GM21786 (cell line): ENCODE data around the gene FAHD2A.
"Not testable (repeated sequence)": the region's sequence is repeated elsewhere in the genome, so short reads cannot be mapped to it uniquely, and the experiment has no call there.

Source experiments
- ATAC-seq: cut with Tn5 transposase; IDR thresholded peaks from one replicate; pipeline ENCODE4 v1.9.1; 2021; ENCODE audit not compliant: unreplicated experiment

Gene FAHD2A

GRCh38 chr2:95389245-95390119 is 13.0 kb upstream of the FAHD2A start:
- ATAC-seq, result no peak

GRCh38 chr2:95390272-95390880 is 12.1 kb upstream of the FAHD2A start:
- ATAC-seq, result no peak

GRCh38 chr2:95390881-95391321 is 11.6 kb upstream of the FAHD2A start:
- ATAC-seq, result no peak

- no peak for ATAC-seq
These were observed 10.7 kb upstream of the FAHD2A start for GRCh38 chr2:95391641-95392310.

DNA sequence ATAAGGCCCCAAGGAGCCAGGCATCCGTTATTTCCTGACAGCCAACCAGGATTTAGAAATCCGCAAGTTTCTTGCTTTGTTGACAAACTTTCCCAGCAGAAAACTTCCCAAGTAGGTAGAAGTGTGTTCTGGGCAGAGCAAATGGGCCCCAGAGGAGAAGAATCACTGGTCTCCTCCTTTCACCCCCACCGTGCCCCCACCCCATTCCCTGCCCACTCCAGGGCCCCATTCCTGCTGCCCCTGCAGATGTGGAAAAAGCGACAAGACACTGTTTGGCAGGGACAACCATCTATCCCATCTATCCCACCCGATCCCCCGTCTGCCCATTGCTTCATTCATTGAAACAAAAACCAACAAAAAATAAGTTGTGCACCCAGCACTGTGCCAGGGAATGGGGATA is 10.2 kb upstream of the FAHD2A start:
- ATAC-seq, result no peak

DNA sequence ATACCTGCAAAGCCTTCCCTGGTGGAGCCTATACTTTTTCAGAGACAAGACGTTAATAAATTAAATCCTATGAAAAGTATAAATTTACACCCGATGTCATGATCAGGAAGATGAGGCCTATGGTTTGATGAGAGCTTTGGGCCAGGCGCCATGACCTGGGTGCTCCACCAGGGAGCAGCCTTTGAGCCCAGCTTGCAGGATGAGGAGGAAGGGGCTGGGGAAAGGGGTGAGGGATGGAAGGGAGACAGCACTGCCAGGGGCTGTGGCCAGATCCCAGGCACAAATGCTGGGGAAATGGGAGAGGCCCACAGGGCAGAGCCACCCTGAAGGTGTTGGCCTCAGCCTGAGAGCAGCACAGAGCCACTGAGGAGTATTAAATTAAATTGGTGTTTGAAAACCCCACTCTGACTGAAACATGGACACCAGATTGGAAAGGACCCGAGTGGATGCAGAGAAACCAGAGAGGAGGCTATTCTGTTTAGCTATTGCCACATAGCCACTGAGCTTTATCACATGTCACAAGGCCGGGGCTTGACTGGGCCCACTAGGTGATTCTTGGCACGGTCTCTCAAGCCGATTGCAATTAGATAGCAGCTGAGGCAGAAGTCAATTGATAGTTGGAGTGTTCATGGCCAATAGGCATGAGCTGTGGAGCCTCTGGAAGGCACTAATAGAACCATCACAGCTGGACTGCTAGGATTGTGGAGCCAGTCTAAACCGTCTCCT is 9.6 kb upstream of the FAHD2A start:
- ATAC-seq, result no peak

DNA sequence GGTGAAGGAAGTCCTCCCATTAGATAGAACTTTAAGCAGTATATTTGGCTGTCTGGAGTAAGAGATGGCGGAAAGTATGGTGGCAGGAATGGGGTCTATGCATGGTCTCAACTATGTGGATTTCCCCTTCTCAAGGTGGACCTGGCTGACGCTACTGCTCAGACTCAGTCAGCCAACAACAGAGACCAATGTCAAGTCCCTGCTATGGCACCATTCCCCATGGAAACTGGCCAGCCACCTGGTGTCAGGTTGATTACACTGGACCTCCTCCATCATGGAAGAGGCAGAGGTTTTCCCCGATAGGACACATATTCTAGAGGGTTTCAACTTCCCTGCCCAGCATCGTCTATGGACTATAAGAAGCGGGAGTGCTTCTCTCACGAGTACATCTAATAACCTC is 8.6 kb upstream of the FAHD2A start:
- ATAC-seq, result no peak

DNA sequence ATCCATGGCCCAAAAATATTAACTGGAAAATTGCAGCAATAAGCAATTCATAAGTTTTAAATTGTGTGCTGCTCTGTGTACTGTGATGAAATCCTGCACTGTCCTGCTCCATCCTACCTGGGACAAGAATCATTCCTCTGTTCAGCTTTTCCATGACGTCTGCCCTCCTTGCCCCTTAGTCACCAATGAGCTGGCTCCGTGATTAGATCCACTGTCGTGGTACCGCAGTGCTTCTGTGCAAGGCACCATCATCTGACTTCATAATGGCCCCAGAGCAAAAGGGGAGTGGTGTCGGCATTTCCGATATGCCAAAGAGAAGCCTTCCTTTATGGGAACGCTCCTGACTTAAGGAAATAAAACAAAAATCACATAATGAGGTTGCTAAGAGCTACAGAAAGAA is 3.4 kb upstream of the FAHD2A start:
- ATAC-seq, result no peak

DNA sequence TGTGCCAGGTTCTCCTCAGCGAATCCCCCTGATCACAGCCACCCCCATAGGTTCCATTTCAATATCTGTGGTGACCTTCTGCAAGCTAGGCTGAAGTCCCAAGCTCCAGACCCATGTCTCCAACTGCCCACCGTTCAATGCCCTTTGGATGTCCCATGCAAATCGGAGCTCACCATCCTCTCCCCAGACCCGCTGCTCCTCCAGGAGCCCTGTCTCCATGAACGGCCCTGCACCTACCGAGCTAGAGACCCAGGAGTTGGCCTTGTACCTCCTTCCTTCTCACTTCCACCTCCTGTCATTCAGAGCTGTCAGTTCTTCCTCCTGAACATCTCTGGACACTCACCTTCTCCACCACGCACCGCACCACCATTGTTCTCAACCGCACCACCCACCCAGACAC is 1.0 kb upstream of the FAHD2A start:
- no peak for ATAC-seq

GRCh38 chr2:95402004-95402369 is 521 bp upstream of the FAHD2A start:
- peak; percentile 16 for ATAC-seq

DNA sequence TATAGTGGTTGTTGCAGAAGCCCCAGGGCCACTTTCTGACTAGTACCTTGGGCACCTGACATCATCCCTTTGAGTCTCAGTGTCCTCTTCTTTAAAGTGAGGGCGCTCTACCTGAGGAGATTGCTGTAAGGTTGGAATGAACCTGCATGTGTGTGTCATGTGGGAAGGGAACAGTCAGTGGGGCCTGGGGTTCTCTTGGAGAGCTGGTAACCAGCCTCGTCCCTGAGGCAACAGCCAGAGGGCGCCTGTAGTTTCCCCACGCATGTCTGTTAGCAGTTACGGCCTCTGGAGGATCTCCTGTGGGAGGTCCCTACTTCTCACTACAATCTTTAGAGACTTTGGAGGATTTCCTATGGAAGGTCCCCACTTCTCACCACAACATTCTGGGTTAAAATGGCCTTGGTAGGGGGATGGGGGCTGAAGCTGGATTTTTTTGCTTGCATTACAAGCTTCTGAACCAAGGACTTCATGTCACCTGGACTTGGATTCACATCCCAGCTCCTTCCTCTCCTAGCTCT is 755 bp downstream of the FAHD2A start:
- ATAC-seq, result peak; percentile 41

DNA sequence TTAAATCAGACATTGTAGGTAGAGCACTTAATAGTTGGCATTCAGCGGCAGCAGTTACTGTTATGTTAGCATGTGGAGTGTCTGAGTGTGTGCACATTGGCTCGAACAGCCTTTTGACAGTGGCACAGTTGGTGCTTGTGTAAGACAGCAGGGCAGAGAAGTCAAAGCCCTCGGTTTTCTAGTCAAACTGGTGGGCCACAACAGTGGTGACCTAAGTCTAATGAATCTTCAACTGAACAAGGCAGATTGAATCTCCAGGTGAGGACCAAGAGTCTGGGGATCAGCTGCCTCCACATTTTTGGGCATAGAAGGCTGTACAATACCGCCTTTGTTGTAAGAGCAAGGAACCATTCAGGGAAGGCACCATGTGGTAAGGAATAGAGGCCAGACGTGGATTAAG is 1.3 kb downstream of the FAHD2A start:
- not testable (repeated sequence) for ATAC-seq

GRCh38 chr2:95404676-95405075 is 2.2 kb downstream of the FAHD2A start:
- ATAC-seq, result not testable (repeated sequence)

GRCh38 chr2:95411239-95411638 is 8.7 kb downstream of the FAHD2A start:
- ATAC-seq, result not testable (repeated sequence)

- peak; percentile 90 for ATAC-seq
These were observed 11.6 kb downstream of the FAHD2A start for GRCh38 chr2:95414015-95414594.

DNA sequence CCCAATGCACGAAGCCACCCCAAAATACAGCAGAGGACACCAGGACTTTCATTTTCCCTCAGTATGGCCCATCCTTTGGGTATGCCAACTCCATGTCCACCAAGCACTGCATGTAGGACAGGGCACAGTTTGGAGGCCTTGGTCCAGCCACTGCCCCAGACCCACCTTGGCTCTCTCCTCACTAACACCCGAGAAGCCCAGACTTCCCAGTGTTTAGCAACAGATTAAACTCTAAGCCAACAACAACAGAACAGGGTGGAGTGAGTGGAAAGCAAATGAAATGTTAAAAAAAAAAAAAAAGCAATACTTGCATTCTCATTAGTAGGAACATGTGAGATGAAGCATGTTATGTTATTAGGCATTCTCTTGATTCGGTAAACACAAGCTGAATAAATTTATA is 12.6 kb downstream of the FAHD2A start:
- not testable (repeated sequence) for ATAC-seq

GRCh38 chr2:95415561-95415960 is 13.1 kb downstream of the FAHD2A start:
- ATAC-seq, result not testable (repeated sequence)

DNA sequence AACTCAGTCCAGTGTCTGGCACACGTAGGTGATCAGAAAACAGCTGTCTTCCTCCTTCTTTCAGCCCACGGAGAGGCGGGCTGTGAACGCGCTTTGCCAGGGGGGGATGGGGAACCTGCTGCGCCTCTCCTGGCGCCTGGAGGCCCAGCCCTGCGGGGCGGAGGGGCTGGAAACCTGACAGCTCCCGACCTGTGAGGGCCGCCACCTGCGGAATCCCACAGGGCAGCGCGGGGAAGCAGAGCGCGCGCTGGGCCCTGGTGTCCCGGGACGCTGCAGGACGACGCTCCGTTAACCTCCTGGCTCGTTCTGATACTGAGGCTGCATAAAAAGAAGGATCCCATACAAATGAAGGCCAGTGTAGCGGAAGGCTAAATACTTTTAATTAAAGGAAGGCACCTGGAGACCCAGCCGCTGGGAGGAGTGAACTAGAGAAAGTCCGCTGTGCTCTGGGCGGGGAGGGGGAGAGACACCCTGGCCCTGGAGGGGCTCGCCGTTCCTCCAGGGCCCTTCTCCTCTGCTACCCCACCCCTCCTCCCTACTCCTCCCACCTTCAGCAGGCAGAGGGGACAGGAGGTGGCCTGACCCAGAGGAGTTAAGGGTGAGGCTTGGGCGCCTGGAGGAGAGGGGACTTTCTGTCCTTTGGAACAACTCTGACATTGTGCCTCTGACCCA is 24.8 kb downstream of the FAHD2A start:
- ATAC-seq, result not testable (repeated sequence)

DNA sequence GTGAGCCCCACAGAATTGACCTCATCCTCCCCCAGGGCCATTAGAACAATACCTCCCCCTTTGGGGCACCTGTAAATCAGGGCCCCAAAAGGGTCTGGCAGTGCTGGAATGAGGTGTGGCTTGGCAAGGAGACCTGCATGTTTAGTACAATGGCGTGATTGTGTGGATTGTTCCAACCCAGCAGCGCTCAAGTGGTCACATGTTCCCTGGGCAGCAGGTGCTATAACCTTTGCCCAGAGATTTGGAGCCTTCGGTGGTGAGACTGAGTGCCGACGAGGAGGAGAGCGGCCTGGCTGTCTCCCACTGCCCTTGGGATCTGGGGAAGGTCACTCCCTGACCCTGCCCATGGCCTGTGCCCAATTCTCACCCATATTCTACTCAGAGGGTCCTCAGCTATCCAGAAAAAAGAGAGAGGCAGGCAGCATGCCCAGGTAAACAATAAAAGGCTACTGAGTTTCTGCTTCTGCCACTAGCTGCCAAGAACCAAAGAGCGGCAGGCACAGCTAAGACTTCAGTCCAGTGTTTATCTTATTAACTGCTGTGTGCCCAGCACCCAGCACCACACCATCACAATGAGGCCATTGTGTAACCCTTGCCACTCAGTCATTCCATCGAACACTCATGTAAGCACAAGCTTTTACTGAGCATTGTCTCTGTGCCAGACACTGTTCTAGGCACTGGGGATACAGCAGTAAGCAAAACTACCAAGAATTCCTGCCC is 27.4 kb downstream of the FAHD2A start:
- not testable (repeated sequence) for ATAC-seq
